Keratinocyte (primary cell): ENCODE results near the gene DOCK3.
"Not testable (repeated sequence)": the region's sequence is repeated elsewhere in the genome, so short reads cannot be mapped to it uniquely, and the experiment has no call there.

Experiments used
- EZH2 ChIP-seq: IDR thresholded peaks from one replicate; pipeline ENCODE4 v1.6.1; 2012; ENCODE audit warnings: inconsistent platforms, mild to moderate bottlenecking, low read length, moderate library complexity
- TF ChIP-seq, protein P1 (sequence below), 3 experiments: IDR thresholded peaks in 1 of 3; conservative IDR thresholded peaks in 1 of 3; optimal IDR thresholded peaks in 1 of 3; 2 replicates in 2 of 3; 3 replicates in 1 of 3; pipeline versions ENCODE3 to v1.5.1; 2011; ENCODE audit warnings: low read length in 3 of 3, mild to moderate bottlenecking in 3 of 3, moderate library complexity in 2 of 3, control low read depth in 1 of 3, inconsistent platforms in 1 of 3; ENCODE audit not compliant: insufficient read depth in 2 of 3; ENCODE audit errors: extremely low read depth in 1 of 3

GRCh38 chr3:50922071-50922470, 247.3 kb downstream of the DOCK3 start:
- TF ChIP-seq, protein P1, sequence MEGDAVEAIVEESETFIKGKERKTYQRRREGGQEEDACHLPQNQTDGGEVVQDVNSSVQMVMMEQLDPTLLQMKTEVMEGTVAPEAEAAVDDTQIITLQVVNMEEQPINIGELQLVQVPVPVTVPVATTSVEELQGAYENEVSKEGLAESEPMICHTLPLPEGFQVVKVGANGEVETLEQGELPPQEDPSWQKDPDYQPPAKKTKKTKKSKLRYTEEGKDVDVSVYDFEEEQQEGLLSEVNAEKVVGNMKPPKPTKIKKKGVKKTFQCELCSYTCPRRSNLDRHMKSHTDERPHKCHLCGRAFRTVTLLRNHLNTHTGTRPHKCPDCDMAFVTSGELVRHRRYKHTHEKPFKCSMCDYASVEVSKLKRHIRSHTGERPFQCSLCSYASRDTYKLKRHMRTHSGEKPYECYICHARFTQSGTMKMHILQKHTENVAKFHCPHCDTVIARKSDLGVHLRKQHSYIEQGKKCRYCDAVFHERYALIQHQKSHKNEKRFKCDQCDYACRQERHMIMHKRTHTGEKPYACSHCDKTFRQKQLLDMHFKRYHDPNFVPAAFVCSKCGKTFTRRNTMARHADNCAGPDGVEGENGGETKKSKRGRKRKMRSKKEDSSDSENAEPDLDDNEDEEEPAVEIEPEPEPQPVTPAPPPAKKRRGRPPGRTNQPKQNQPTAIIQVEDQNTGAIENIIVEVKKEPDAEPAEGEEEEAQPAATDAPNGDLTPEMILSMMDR (optimal IDR thresholded peaks at IDR 0.05 in 1 of 3, IDR thresholded peaks at IDR 0.05 in 1 of 3, conservative IDR thresholded peaks at IDR 0.05 in 1 of 3; ENCODE audit: extremely low read depth in 1 of 3, insufficient read depth in 2 of 3, low read length in 3 of 3) = not testable (repeated sequence)
- not testable (repeated sequence) for TF ChIP-seq EZH2
